Fibroblast of villous mesenchyme (primary cell): Measurements from ENCODE around the gene FTCDNL1. TPM values are rescaled to one million over a fixed set of nuclear protein-coding genes. Genes with fewer than 3 reads are reported as not detected.

Experiments
- DNase-seq: peaks from one replicate; pipeline ENCODE4 v3.0.0-alpha.2; 2010; ENCODE audit warnings: low read depth
- H3K4me3 ChIP-seq: 2 replicates; pipeline ENCODE4 v1.5.1; 2011; ENCODE audit warnings: low read depth, mild to moderate bottlenecking, low read length
- total RNA-seq: library from RNA; depleted of rRNA; stranded (reverse); fragments of >200 nt; gene quantifications from 2 replicates; pipeline ENCODE4 v1.2.3, GENCODE V29; 2012
- TF ChIP-seq, protein P1 (sequence below): IDR thresholded peaks from 2 replicates; pipeline ENCODE4 v1.5.1; 2012; ENCODE audit warnings: low read depth, mild to moderate bottlenecking, low read length; ENCODE audit not compliant: insufficient read depth

Gene FTCDNL1
- total RNA-seq, 1 donor: 0.43 TPM

- no peak for DNase-seq
- H3K4me3 ChIP-seq: no peak overlapping the region
- TF ChIP-seq, protein P1, sequence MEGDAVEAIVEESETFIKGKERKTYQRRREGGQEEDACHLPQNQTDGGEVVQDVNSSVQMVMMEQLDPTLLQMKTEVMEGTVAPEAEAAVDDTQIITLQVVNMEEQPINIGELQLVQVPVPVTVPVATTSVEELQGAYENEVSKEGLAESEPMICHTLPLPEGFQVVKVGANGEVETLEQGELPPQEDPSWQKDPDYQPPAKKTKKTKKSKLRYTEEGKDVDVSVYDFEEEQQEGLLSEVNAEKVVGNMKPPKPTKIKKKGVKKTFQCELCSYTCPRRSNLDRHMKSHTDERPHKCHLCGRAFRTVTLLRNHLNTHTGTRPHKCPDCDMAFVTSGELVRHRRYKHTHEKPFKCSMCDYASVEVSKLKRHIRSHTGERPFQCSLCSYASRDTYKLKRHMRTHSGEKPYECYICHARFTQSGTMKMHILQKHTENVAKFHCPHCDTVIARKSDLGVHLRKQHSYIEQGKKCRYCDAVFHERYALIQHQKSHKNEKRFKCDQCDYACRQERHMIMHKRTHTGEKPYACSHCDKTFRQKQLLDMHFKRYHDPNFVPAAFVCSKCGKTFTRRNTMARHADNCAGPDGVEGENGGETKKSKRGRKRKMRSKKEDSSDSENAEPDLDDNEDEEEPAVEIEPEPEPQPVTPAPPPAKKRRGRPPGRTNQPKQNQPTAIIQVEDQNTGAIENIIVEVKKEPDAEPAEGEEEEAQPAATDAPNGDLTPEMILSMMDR: no peak
Observed at GRCh38 chr2:199847181-199847864, 3.7 kb downstream of the FTCDNL1 start.

- no peak for DNase-seq
- no peak overlapping the region for H3K4me3 ChIP-seq
- TF ChIP-seq, protein P1: no peak
Observed at GRCh38 chr2:199842631-199843395, 8.2 kb downstream of the FTCDNL1 start.

GRCh38 chr2:199841409-199841808 is 9.6 kb downstream of the FTCDNL1 start:
- no peak overlapping the region for H3K4me3 ChIP-seq
- TF ChIP-seq, protein P1: no peak
- DNase-seq: no peak

- no peak for DNase-seq
- TF ChIP-seq, protein P1: no peak
- no peak overlapping the region for H3K4me3 ChIP-seq
Observed at GRCh38 chr2:199838399-199838798, 12.6 kb downstream of the FTCDNL1 start.

- DNase-seq: no peak
- H3K4me3 ChIP-seq: no peak overlapping the region
- TF ChIP-seq, protein P1: no peak
Observed at GRCh38 chr2:199836943-199837342, 14.0 kb downstream of the FTCDNL1 start.

DNA sequence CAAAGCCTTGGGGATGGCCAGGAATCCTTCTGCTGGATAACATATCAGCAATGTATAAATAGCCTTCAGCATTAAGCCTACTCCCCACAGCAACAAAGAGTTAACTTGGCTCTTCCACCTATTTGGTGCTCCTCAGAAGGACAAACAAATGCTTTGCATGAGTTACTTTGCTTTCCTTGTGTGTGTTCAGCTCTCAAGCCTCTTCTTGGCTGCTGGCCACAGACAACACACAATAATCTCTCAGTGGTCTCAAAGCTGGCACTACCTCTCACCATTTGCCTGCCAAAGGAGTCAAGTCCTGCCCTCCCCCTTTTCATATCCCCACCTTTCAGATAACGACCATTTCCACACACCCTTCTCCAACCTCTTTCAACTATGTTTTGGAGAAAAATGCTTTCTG is 17.5 kb downstream of the FTCDNL1 start:
- DNase-seq: no peak
- H3K4me3 ChIP-seq: no peak overlapping the region
- TF ChIP-seq, protein P1: no peak
